Activated CD4-positive, alpha-beta T cell treated with anti-CD3 and anti-CD28 coated beads for 1 hour (primary cell): ENCODE measurements around the gene APBA2.

ENCODE experiments used
- DNase-seq: peaks from one replicate; pipeline ENCODE4 v3.0.0-alpha.2; 2020

APBA2 gene

GRCh38 chr15:28986108-28986507, 100.3 kb downstream of the APBA2 start:
- DNase-seq, result no peak

- DNase-seq, result no peak
Observed at GRCh38 chr15:28986726-28987125, 101.0 kb downstream of the APBA2 start.

GRCh38 chr15:28987337-28987736, 101.6 kb downstream of the APBA2 start:
- no peak for DNase-seq

GRCh38 chr15:28989239-28989830, 103.6 kb downstream of the APBA2 start:
- no peak for DNase-seq

- DNase-seq, result no peak
Observed at GRCh38 chr15:28989896-28990295, 104.1 kb downstream of the APBA2 start.

- no peak for DNase-seq
Observed at GRCh38 chr15:28990390-28990789, 104.6 kb downstream of the APBA2 start.

- no peak for DNase-seq
Observed at GRCh38 chr15:28991236-28992171, 105.7 kb downstream of the APBA2 start.

- no peak for DNase-seq
Observed at GRCh38 chr15:28992336-28992864, 106.6 kb downstream of the APBA2 start.

- no peak for DNase-seq
Observed at GRCh38 chr15:28993051-28993719, 107.4 kb downstream of the APBA2 start.

- no peak for DNase-seq
Observed at GRCh38 chr15:28993720-28994053, 107.9 kb downstream of the APBA2 start.

GRCh38 chr15:28994142-28994830, 108.5 kb downstream of the APBA2 start:
- no peak for DNase-seq

- DNase-seq, result no peak
Observed at GRCh38 chr15:28994831-28995596, 109.2 kb downstream of the APBA2 start.

GRCh38 chr15:28995705-28996104, 109.9 kb downstream of the APBA2 start:
- no peak for DNase-seq

GRCh38 chr15:28996289-28996688, 110.5 kb downstream of the APBA2 start:
- DNase-seq, result no peak

GRCh38 chr15:28996953-28997352, 111.2 kb downstream of the APBA2 start:
- no peak for DNase-seq

GRCh38 chr15:28997791-28998190, 112.0 kb downstream of the APBA2 start:
- no peak for DNase-seq

- DNase-seq, result no peak
Observed at GRCh38 chr15:28998511-28998910, 112.7 kb downstream of the APBA2 start.

- DNase-seq, result no peak
Observed at GRCh38 chr15:29003191-29003839, 117.5 kb downstream of the APBA2 start.

GRCh38 chr15:29003840-29004233, 118.1 kb downstream of the APBA2 start:
- DNase-seq, result no peak

- DNase-seq, result no peak
Observed at GRCh38 chr15:29005931-29006330, 120.2 kb downstream of the APBA2 start.

- DNase-seq, result no peak
Observed at GRCh38 chr15:29008846-29009245, 123.1 kb downstream of the APBA2 start.

- DNase-seq, result no peak
Observed at GRCh38 chr15:29012097-29012496, 126.3 kb downstream of the APBA2 start.
